Anterior cingulate cortex (tissue), 58 donors: ENCODE results near the gene LAMC3.
A peak's percentile ranks its signal among the peaks of the same experiment; 100 is the strongest.

ENCODE experiments used
- DNase-seq, 58 donors: peaks; one replicate each; lab custom pipeline; 2025; lab: John Stamatoyannopoulos, UW

Gene LAMC3

GRCh38 chr9:131060900-131061630, 52.1 kb downstream of the LAMC3 start:
- no peak for DNase-seq

GRCh38 chr9:131062969-131063368, 54.0 kb downstream of the LAMC3 start:
- DNase-seq: no peak

GRCh38 chr9:131065599-131065998, 56.6 kb downstream of the LAMC3 start:
- no peak for DNase-seq

- DNase-seq: no peak
Observed at GRCh38 chr9:131067625-131068024, 58.7 kb downstream of the LAMC3 start.

- DNase-seq: no peak
Observed at GRCh38 chr9:131068076-131068816, 59.3 kb downstream of the LAMC3 start.

- DNase-seq: no peak
Observed at GRCh38 chr9:131069699-131070098, 60.7 kb downstream of the LAMC3 start.

- DNase-seq: no peak
Observed at GRCh38 chr9:131072107-131072870, 63.3 kb downstream of the LAMC3 start.

GRCh38 chr9:131072871-131073237, 63.9 kb downstream of the LAMC3 start:
- DNase-seq: no peak

GRCh38 chr9:131076347-131077195, 67.6 kb downstream of the LAMC3 start:
- peak in 19 of 58 donors; percentile 16 to 54 (median 30) for DNase-seq

- DNase-seq: no peak
Observed at GRCh38 chr9:131078427-131079366, 69.7 kb downstream of the LAMC3 start.

- no peak for DNase-seq
Observed at GRCh38 chr9:131080589-131080988, 71.6 kb downstream of the LAMC3 start.

GRCh38 chr9:131081868-131082267, 72.9 kb downstream of the LAMC3 start:
- DNase-seq: no peak

- DNase-seq: no peak
Observed at GRCh38 chr9:131082774-131083512, 74.0 kb downstream of the LAMC3 start.

GRCh38 chr9:131084661-131085369, 75.8 kb downstream of the LAMC3 start:
- DNase-seq: no peak

- DNase-seq: no peak
Observed at GRCh38 chr9:131085370-131086122, 76.6 kb downstream of the LAMC3 start.

GRCh38 chr9:131087354-131087893, 78.5 kb downstream of the LAMC3 start:
- no peak for DNase-seq
